ENCODE results near the gene S1PR1. TPM values are rescaled to one million over a fixed set of nuclear protein-coding genes. Genes with fewer than 3 reads are reported as not detected.

Gene S1PR1
- total RNA-seq, 1 donor from 2014 or later = 58.4 TPM

DNA sequence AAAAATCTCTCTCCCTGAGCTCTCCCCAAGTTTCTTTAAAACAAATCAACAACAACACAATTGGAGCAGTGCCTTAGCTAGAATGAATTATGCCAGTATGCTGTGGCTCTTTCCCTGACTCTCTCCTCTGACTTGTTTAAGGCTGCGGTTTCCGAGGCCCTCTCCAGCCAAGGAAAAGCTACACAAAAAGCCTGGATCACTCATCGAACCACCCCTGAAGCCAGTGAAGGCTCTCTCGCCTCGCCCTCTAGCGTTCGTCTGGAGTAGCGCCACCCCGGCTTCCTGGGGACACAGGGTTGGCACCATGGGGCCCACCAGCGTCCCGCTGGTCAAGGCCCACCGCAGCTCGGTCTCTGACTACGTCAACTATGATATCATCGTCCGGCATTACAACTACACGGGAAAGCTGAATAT lies 1.9 kb downstream of the S1PR1 start:
- H3K27me3 ChIP-seq = no peaks in the 10 kb centered on the region
- H3K36me3 ChIP-seq = no peaks in the 10 kb centered on the region
- TF ChIP-seq, protein P1, sequence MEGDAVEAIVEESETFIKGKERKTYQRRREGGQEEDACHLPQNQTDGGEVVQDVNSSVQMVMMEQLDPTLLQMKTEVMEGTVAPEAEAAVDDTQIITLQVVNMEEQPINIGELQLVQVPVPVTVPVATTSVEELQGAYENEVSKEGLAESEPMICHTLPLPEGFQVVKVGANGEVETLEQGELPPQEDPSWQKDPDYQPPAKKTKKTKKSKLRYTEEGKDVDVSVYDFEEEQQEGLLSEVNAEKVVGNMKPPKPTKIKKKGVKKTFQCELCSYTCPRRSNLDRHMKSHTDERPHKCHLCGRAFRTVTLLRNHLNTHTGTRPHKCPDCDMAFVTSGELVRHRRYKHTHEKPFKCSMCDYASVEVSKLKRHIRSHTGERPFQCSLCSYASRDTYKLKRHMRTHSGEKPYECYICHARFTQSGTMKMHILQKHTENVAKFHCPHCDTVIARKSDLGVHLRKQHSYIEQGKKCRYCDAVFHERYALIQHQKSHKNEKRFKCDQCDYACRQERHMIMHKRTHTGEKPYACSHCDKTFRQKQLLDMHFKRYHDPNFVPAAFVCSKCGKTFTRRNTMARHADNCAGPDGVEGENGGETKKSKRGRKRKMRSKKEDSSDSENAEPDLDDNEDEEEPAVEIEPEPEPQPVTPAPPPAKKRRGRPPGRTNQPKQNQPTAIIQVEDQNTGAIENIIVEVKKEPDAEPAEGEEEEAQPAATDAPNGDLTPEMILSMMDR (IDR thresholded peaks at IDR 0.05) = peak; percentile 47 to 82 (median 72)
- TF ChIP-seq POLR2A (IDR thresholded peaks at IDR 0.05) (no peak), POLR2AphosphoS5 (IDR thresholded peaks at IDR 0.05; ENCODE audit: insufficient read depth in 1 of 2, low read depth in 1 of 2) (peak in 1 of 2 donors; percentile 27)
- no peaks in the 10 kb centered on the region for H3K9me3 ChIP-seq
- H3K27ac ChIP-seq = peak overlapping the region; percentile 75
- H3K4me1 ChIP-seq = peaks cover 33% of the 10 kb centered on the region
- intact Hi-C loops (cut with DNase I) = no loop called here
- H3K4me3 ChIP-seq = peak overlapping the region; percentile 3 to 57
- DNase-seq (ENCODE audit: extremely low spot score in 2 of 2) = no peak

DNA sequence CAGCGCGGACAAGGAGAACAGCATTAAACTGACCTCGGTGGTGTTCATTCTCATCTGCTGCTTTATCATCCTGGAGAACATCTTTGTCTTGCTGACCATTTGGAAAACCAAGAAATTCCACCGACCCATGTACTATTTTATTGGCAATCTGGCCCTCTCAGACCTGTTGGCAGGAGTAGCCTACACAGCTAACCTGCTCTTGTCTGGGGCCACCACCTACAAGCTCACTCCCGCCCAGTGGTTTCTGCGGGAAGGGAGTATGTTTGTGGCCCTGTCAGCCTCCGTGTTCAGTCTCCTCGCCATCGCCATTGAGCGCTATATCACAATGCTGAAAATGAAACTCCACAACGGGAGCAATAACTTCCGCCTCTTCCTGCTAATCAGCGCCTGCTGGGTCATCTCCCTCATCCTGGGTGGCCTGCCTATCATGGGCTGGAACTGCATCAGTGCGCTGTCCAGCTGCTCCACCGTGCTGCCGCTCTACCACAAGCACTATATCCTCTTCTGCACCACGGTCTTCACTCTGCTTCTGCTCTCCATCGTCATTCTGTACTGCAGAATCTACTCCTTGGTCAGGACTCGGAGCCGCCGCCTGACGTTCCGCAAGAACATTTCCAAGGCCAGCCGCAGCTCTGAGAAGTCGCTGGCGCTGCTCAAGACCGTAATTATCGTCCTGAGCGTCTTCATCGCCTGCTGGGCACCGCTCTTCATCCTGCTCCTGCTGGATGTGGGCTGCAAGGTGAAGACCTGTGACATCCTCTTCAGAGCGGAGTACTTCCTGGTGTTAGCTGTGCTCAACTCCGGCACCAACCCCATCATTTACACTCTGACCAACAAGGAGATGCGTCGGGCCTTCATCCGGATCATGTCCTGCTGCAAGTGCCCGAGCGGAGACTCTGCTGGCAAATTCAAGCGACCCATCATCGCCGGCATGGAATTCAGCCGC lies 2.5 kb downstream of the S1PR1 start:
- Histone ChIP-seq H3K27me3 (no peaks in the 10 kb centered on the region), H3K4me3 (peak overlapping the region; percentile 3 to 57), H3K4me1 (peaks cover 33% of the 10 kb centered on the region), H3K36me3 (no peaks in the 10 kb centered on the region), H3K27ac (no peak overlapping the region), H3K9me3 (no peaks in the 10 kb centered on the region)
- no peak for DNase-seq (ENCODE audit: extremely low spot score in 2 of 2)
- intact Hi-C loops (cut with DNase I) = no loop called here
- TF ChIP-seq POLR2A (IDR thresholded peaks at IDR 0.05) (no peak), POLR2AphosphoS5 (IDR thresholded peaks at IDR 0.05; ENCODE audit: insufficient read depth in 1 of 2, low read depth in 1 of 2) (peak in 1 of 2 donors; percentile 33)

DNA sequence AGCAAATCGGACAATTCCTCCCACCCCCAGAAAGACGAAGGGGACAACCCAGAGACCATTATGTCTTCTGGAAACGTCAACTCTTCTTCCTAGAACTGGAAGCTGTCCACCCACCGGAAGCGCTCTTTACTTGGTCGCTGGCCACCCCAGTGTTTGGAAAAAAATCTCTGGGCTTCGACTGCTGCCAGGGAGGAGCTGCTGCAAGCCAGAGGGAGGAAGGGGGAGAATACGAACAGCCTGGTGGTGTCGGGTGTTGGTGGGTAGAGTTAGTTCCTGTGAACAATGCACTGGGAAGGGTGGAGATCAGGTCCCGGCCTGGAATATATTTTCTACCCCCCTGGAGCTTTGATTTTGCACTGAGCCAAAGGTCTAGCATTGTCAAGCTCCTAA lies 3.2 kb downstream of the S1PR1 start:
- peak in 1 of 2 donors; percentile 8 for TF ChIP-seq POLR2AphosphoS5 (IDR thresholded peaks at IDR 0.05; ENCODE audit: insufficient read depth in 1 of 2, low read depth in 1 of 2)
- TF ChIP-seq, protein P1 (IDR thresholded peaks at IDR 0.05) = no peak
- no peak for TF ChIP-seq POLR2A (IDR thresholded peaks at IDR 0.05)
- H3K4me1 ChIP-seq = peaks cover 33% of the 10 kb centered on the region
- intact Hi-C loops (cut with DNase I) = no loop called here
- DNase-seq (ENCODE audit: extremely low spot score in 2 of 2) = no peak
- no peaks in the 10 kb centered on the region for H3K9me3 ChIP-seq
- H3K27me3 ChIP-seq = no peaks in the 10 kb centered on the region
- peak overlapping the region in 1 of 2 donors; percentile 57 for H3K4me3 ChIP-seq
- no peaks in the 10 kb centered on the region for H3K36me3 ChIP-seq
- H3K27ac ChIP-seq = no peak overlapping the region

DNA sequence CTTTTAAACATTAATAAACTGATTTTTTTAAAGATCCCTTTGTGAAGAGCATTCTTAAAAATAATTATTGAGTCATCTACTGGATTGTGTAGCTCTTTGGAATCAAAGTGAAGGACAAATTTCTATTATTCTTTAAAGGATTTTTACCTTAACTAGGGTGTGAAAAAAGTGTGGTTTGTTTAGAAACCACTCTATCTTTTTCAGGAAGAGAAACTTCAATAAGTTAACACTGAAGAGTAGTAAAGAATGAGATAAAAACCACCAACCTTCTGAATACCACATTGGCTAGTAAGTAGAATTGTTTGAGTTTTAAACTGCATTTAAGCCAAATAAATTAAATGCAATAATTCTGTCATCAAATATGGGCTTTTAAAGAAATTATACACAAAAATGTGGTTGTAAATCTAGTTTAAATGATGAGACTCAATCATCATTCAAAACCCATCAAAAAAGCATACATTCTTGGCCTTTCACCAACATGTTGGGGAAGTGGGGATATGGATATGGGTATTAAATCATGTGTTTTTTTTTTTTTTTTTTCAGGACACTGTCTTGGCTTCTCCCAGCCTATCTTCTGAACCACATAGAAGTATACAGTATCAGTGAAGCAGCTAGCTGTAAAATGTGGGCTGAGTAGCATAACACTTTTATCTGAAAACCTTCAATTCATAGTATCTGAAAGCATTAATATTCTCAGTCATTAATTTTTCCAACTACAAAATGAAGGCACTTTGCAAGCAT lies 4.8 kb downstream of the S1PR1 start:
- no peak for DNase-seq (ENCODE audit: extremely low spot score in 2 of 2)
- Histone ChIP-seq H3K27me3 (no peaks in the 10 kb centered on the region), H3K36me3 (no peaks in the 10 kb centered on the region), H3K27ac (peak overlapping the region; percentile 0), H3K9me3 (no peaks in the 10 kb centered on the region), H3K4me1 (peaks cover 23% of the 10 kb centered on the region), H3K4me3 (no peak overlapping the region)
- TF ChIP-seq, protein P1 (IDR thresholded peaks at IDR 0.05) = no peak
- no peak for TF ChIP-seq POLR2AphosphoS5 (IDR thresholded peaks at IDR 0.05; ENCODE audit: insufficient read depth in 1 of 2, low read depth in 1 of 2)
- TF ChIP-seq POLR2A (IDR thresholded peaks at IDR 0.05) = no peak
- intact Hi-C loops (cut with DNase I) = no loop called here

DNA sequence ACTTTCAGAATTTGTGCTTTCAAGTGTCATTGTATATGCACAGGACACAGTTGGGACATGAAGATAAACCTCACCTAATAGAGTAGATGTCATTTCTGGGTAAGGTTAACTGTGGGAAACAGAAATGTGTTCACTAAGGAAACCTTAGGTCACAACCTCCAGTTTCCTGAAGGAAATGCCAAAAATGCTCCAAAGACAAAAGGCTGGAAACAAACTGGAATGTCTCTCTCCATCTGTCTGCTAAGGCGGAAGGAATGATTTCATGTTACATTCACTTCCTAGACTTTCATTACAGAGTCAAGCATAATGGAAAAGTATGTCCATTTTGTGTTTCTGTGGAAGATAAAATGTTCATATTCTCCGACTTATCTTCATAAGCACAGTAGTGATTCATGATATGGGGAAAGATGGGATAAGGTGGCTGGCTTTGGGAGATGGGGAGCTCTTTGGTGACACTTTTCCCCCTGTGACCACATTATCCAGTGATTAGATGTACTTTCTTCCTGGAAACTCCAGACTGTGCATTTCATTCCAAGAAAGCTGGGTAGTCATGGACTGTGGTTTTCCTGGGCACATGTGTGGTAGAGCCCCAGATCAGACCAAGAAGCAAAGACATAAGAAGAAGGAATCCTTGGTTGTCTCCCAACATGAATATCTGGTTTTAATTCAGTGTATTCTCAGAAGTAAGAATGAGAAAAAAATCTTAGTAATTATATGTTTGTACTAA lies 5.7 kb downstream of the S1PR1 start:
- peak in 1 of 2 donors; percentile 77 for TF ChIP-seq POLR2AphosphoS5 (IDR thresholded peaks at IDR 0.05; ENCODE audit: insufficient read depth in 1 of 2, low read depth in 1 of 2)
- TF ChIP-seq, protein P1 (IDR thresholded peaks at IDR 0.05) = no peak
- no peak overlapping the region for H3K27ac ChIP-seq

More for the DNA sequence above, 5.7 kb downstream of the S1PR1 start:
- no peaks in the 10 kb centered on the region for H3K9me3 ChIP-seq
- H3K36me3 ChIP-seq = no peaks in the 10 kb centered on the region
- no peak for DNase-seq (ENCODE audit: extremely low spot score in 2 of 2)
- intact Hi-C loops (cut with DNase I) = no loop called here
- no peaks in the 10 kb centered on the region for H3K27me3 ChIP-seq
- H3K4me1 ChIP-seq = peaks cover 14% of the 10 kb centered on the region
- H3K4me3 ChIP-seq = no peak overlapping the region

Measured in vagina (tissue), 2 donors.